IMR-90 (cell line): Measurements from ENCODE around the gene ABCA2. TPM values are rescaled to one million over a fixed set of nuclear protein-coding genes. Genes with fewer than 3 reads are reported as not detected.

ENCODE experiments used
- ATAC-seq: fragments of 200-7000 bp; cut with Tn5 transposase; 2 replicates; pipeline ENCODE4 v1.9.1; 2020; ENCODE audit warnings: low read depth, mild to moderate bottlenecking, moderate library complexity
- BruUV-seq: library from RNA; stranded (reverse); fragments of 400-500 nt; replicated peaks from 2 replicates; lab custom pipeline; 2021; lab: Mats Ljungman, UMichigan
- CTCF ChIA-PET: fragments of 300-600 bp; formaldehyde crosslinking; extraction: SDS; loops from one replicate; lab custom pipeline; 2021; ENCODE audit warnings: antibody characterized with exemption; lab: Yijun Ruan, JAX
- POLR2A ChIA-PET: fragments of 300-600 bp; sonication (Branson Sonifier 250); formaldehyde crosslinking; loops from one replicate; lab custom pipeline; 2022; ENCODE audit warnings: antibody characterized with exemption; ENCODE audit not compliant: unreplicated experiment; lab: Charles Lee
- DNase-seq: peaks from one replicate; pipeline ENCODE4 v3.0.0; 2013
- H2AFZ ChIP-seq: replicated peaks from 2 replicates; pipeline ENCODE3; 2013; ENCODE audit warnings: low read length, mild to moderate bottlenecking; ENCODE audit not compliant: poor library complexity
- H2AK5ac ChIP-seq: 2 replicates; pipeline ENCODE4 v1.6.1; 2013; ENCODE audit warnings: low read depth, low read length, inconsistent platforms
- H2AK9ac ChIP-seq: replicated peaks from 2 replicates; pipeline ENCODE3; 2013; ENCODE audit warnings: mild to moderate bottlenecking, low read depth, low read length, moderate library complexity; ENCODE audit not compliant: poor library complexity
- H2BK120ac ChIP-seq: 2 replicates; pipeline ENCODE4 v1.6.1; 2013; ENCODE audit warnings: low read depth, low read length, inconsistent platforms
- H2BK15ac ChIP-seq: 3 replicates; pipeline ENCODE4 v1.6.1; 2013; ENCODE audit warnings: low read depth, low read length, inconsistent platforms
- H2BK20ac ChIP-seq: 2 replicates; pipeline ENCODE4 v1.6.1; 2013; ENCODE audit warnings: low read depth, mild to moderate bottlenecking, inconsistent platforms, low read length, moderate library complexity
- H2BK5ac ChIP-seq: 2 replicates; pipeline ENCODE4 v1.6.1; 2013; ENCODE audit warnings: mild to moderate bottlenecking, low read depth, low read length, inconsistent platforms; ENCODE audit not compliant: poor library complexity, severe bottlenecking
- H3K14ac ChIP-seq: replicated peaks from 2 replicates; pipeline ENCODE4 v1.6.1; 2013; ENCODE audit warnings: low read depth, low read length, inconsistent platforms
- H3K18ac ChIP-seq: 2 replicates; pipeline ENCODE4 v1.6.1; 2013; ENCODE audit warnings: low read depth, low read length, control low read depth
- H3K23ac ChIP-seq: 2 replicates; pipeline ENCODE4 v1.6.1; 2013; ENCODE audit warnings: low read depth, low read length, inconsistent platforms
- H3K27ac ChIP-seq: 2 replicates; pipeline ENCODE4 v1.5.1; 2013; ENCODE audit warnings: mild to moderate bottlenecking, control low read depth, low read length; ENCODE audit not compliant: insufficient read depth
- H3K27me3 ChIP-seq: 2 replicates; pipeline ENCODE4 v1.6.1; 2013; ENCODE audit warnings: low read length; ENCODE audit not compliant: control insufficient read depth, insufficient read depth
- H3K36me3 ChIP-seq: 2 replicates; pipeline ENCODE4 v1.6.1; 2013; ENCODE audit warnings: low read length, mixed read lengths; ENCODE audit not compliant: control insufficient read depth, insufficient read depth
- H3K4ac ChIP-seq: 2 replicates; pipeline ENCODE4 v1.6.1; 2013; ENCODE audit warnings: low read depth, low read length, inconsistent platforms
- H3K4me1 ChIP-seq: 2 replicates; pipeline ENCODE4 v1.6.1; 2013; ENCODE audit warnings: low read length, mixed read lengths; ENCODE audit not compliant: control insufficient read depth, insufficient read depth
- H3K4me2 ChIP-seq: 2 replicates; pipeline ENCODE4 v1.6.1; 2013; ENCODE audit warnings: low read depth, mild to moderate bottlenecking, control low read depth, low read length, moderate library complexity
- H3K4me3 ChIP-seq: 2 replicates; pipeline ENCODE4 v1.5.1; 2013; ENCODE audit warnings: low read depth, mild to moderate bottlenecking, control low read depth, low read length, moderate library complexity; ENCODE audit not compliant: insufficient read depth
- H3K56ac ChIP-seq: 2 replicates; pipeline ENCODE4 v1.6.1; 2013; ENCODE audit warnings: low read length, inconsistent platforms; ENCODE audit not compliant: insufficient read depth; ENCODE audit errors: extremely low read depth
- H3K79me1 ChIP-seq, 2 experiments: 2 replicates each; pipeline ENCODE4 v1.6.1; 2013; ENCODE audit warnings: low read length in 2 of 2, inconsistent platforms in 1 of 2, low read depth in 1 of 2
- H3K9ac ChIP-seq: 2 replicates; pipeline ENCODE4 v1.6.1; 2013; ENCODE audit warnings: low read depth, low read length, control low read depth
- H3K9me1 ChIP-seq: 2 replicates; pipeline ENCODE4 v1.6.1; 2013; ENCODE audit warnings: low read length, inconsistent platforms; ENCODE audit not compliant: insufficient read depth
- H3K9me3 ChIP-seq: 2 replicates; pipeline ENCODE4 v1.6.1; 2013; ENCODE audit warnings: low read length; ENCODE audit not compliant: control insufficient read depth, insufficient read depth
- H4K20me1 ChIP-seq: 2 replicates; pipeline ENCODE4 v1.6.1; 2013; ENCODE audit warnings: low read length, inconsistent platforms; ENCODE audit not compliant: insufficient read depth
- H4K5ac ChIP-seq: 2 replicates; pipeline ENCODE4 v1.6.1; 2013; ENCODE audit warnings: mild to moderate bottlenecking, low read depth, low read length, control low read depth
- H4K8ac ChIP-seq, 2 experiments: 2 replicates each; pipeline ENCODE4 v1.6.1; 2013; ENCODE audit warnings: low read depth in 2 of 2, low read length in 2 of 2, control low read depth in 1 of 2, inconsistent platforms in 1 of 2
- H4K91ac ChIP-seq: 2 replicates; pipeline ENCODE4 v1.6.1; 2013; ENCODE audit warnings: low read depth, low read length, inconsistent platforms; ENCODE audit not compliant: insufficient read depth
- BHLHE40 ChIP-seq: fragments of 150-350 bp; IDR thresholded peaks from 2 replicates; pipeline ENCODE4 v1.6.1; 2016; ENCODE audit warnings: mild to moderate bottlenecking, low read depth, low read length
- CEBPB ChIP-seq: IDR thresholded peaks from 2 replicates; pipeline ENCODE4 v1.6.1; 2012; ENCODE audit warnings: low read depth, low read length, improper control_type of control experiment
- MAFK ChIP-seq: IDR thresholded peaks from 2 replicates; pipeline ENCODE4 v1.6.1; 2012; ENCODE audit warnings: low read depth, low read length, improper control_type of control experiment
- MAZ ChIP-seq: IDR thresholded peaks from 2 replicates; pipeline ENCODE4 v1.6.1; 2012; ENCODE audit warnings: low read depth, mild to moderate bottlenecking, low read length, improper control_type of control experiment, moderate library complexity, borderline replicate concordance
- MXI1 ChIP-seq: IDR thresholded peaks from 2 replicates; pipeline ENCODE4 v1.6.1; 2012; ENCODE audit warnings: low read depth, mild to moderate bottlenecking, low read length, moderate library complexity, borderline replicate concordance
- NFE2L2 ChIP-seq: fragments of 150-350 bp; IDR thresholded peaks from 2 replicates; pipeline ENCODE4 v1.6.1; 2016; ENCODE audit warnings: low read depth, mild to moderate bottlenecking, low read length
- RCOR1 ChIP-seq: IDR thresholded peaks from 2 replicates; pipeline ENCODE4 v1.6.1; 2012; ENCODE audit warnings: mild to moderate bottlenecking, low read length, improper control_type of control experiment; ENCODE audit not compliant: insufficient replicate concordance
- RFX5 ChIP-seq: IDR thresholded peaks from 2 replicates; pipeline ENCODE4 v1.8.0; 2012; ENCODE audit warnings: low read depth, mild to moderate bottlenecking, low read length, moderate library complexity
- SMC3 ChIP-seq: fragments of 150-350 bp; IDR thresholded peaks from 2 replicates; pipeline ENCODE4 v1.6.1; 2016; ENCODE audit warnings: low read depth, mild to moderate bottlenecking, antibody characterized with exemption, low read length, moderate library complexity
- WGBS, 2 experiments: methylation state at CpG; one replicate each; pipeline versions ENCODE4 v1.1.5 to v1.1.7; 2013; ENCODE audit warnings: missing lambda C conversion rate in 2 of 2; ENCODE audit not compliant: insufficient read length in 1 of 2; ENCODE audit errors: extremely low coverage in 2 of 2; 5-methylcytosine and 5-hydroxymethylcytosine counted together
- dilution Hi-C: fragments of 300-500 bp; cut with HindIII; formaldehyde crosslinking; loops from one replicate; pipeline ENCODE4 v1.14.3; 2018; ENCODE audit warnings: low sequenced_read_pairs; ENCODE audit not compliant: unreplicated experiment
- in situ Hi-C: fragments of 300-500 bp; cut with MboI; formaldehyde crosslinking; loops from 3 replicates; pipeline ENCODE4 v1.14.3; 2019; ENCODE audit warnings: low sequenced_read_pairs, inconsistent platforms, mixed read lengths
- intact Hi-C: fragments of 100-400 bp; cut with micrococcal nuclease; formaldehyde crosslinking; loops from 2 replicates; pipeline ENCODE4 v1.10.0; 2022
- polyA plus RNA-seq, 3 experiments: library from polyadenylated mRNA; depleted of rRNA; stranded (reverse); fragments of >200 nt; gene quantifications; 2 replicates each; pipeline ENCODE4 v1.2.3, GENCODE V29; 2012; ENCODE audit warnings: low replicate concordance in 1 of 3
- total RNA-seq: library from RNA; depleted of rRNA; stranded (reverse); fragments of >200 nt; gene quantifications from 2 replicates; pipeline ENCODE4 v1.2.3, GENCODE V29; 2012
- TF ChIP-seq, protein P1 (sequence below): conservative IDR thresholded peaks from 2 replicates; pipeline ENCODE4 v1.5.1; 2012; ENCODE audit warnings: mild to moderate bottlenecking, low read depth, low read length, improper control_type of control experiment
- TF ChIP-seq, protein P2 (sequence below): fragments of 150-350 bp; IDR thresholded peaks from 2 replicates; pipeline ENCODE4 v1.6.1; 2017; ENCODE audit warnings: mild to moderate bottlenecking, antibody characterized with exemption, low read length, low read depth
- TF ChIP-seq, protein P3 (sequence below): fragments of 150-350 bp; IDR thresholded peaks from 2 replicates; pipeline ENCODE4 v1.6.1; 2016; ENCODE audit warnings: low read depth, mild to moderate bottlenecking, low read length, moderate library complexity, borderline replicate concordance

The ABCA2 gene
- total and polyA plus RNA-seq, 2 of the 4 experiments (the other 2 are of a cell fraction): 3.8 to 46.0 TPM

DNA sequence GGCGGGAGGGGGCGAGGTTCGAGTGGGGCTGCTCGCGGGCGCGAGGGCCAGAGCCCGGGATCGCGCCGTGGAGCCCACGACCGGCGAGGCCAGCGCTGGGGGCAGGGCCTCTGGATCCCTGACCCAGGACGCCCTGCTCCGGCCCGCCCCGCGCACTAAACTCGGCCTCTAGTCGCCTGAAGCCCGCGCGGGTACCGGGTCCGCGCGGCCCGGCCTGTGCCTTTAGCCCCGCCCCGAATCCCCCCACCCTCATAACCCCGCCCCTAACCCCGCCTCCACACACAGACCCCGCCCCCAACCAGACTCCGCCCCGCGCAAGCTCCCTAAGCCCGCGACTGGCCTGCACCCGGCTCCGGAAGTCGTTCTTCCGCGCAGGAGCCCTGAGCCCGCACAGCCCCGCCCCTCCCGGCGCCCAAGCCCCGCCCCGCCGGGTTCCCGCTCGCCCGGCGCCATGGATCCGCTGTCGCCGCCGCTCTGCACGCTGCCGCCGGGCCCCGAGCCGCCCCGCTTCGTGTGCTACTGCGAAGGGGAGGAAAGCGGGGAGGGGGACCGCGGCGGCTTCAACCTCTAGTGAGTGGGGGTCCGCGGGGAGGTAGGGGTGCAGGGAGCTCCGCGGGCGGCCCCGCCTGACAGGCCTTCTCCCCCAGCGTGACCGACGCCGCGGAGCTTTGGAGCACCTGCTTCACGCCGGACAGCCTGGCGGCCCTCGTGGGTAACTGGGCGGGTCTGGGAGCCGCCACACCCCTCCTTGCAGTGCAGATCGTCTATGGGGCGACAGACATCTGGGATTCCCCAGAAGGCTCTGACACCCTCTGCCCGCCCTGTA, 35.8 kb downstream of the ABCA2 start, which contains the start of gene PAXX:
TSS of gene PAXX (plus strand) at position 430 of the 826 bp plus-strand sequence. CDS start at position 452, 22 bp downstream.
- Histone ChIP-seq H3K4me3 (peak within 1 kb of the TSS; percentile 58), H2AK5ac (peak within 1 kb of the TSS; percentile 93), H2BK120ac (0 out of 2 replicates have a peak within 1 kb of the TSS, but pooled peaks have one; percentile 30), H3K4me1 (peaks cover 18% of the 10 kb centered on the region), H4K5ac (peak within 1 kb of the TSS; percentile 82), H3K9me1 (peaks cover 3% of the 10 kb centered on the region; the same call in 1 of the 2 replicates), H3K36me3 (peaks cover 5% of the 10 kb centered on the region; the same call in 1 of the 2 replicates), H3K27ac (peak within 1 kb of the TSS; percentile 67; the same call in 1 of the 2 replicates), H3K9ac (peak within 1 kb of the TSS; percentile 46), H3K23ac (peak within 1 kb of the TSS; percentile 7), H4K8ac (peak within 1 kb of the TSS; percentile 56 to 88; a peak in 3 of 4 replicates), H3K27me3 (peaks cover 15% of the 10 kb centered on the region), H3K4me2 (peak within 1 kb of the TSS; percentile 67), H3K56ac (no peak within 1 kb of the TSS), H2AFZ (peak within 1 kb of the TSS; percentile 93), H4K91ac (peak within 1 kb of the TSS; percentile 26; the same call in 1 of the 2 replicates), H4K20me1 (no peaks in the 10 kb centered on the region; the same call in 1 of the 2 replicates), H2AK9ac (peak within 1 kb of the TSS; percentile 95), H3K9me3 (peaks cover 6% of the 10 kb centered on the region), H2BK15ac (no peak within 1 kb of the TSS), H2BK5ac (peak within 1 kb of the TSS; percentile 28), H2BK20ac (no peak within 1 kb of the TSS), H3K18ac (no peak within 1 kb of the TSS), H3K79me1 (peaks cover 6 to 16% of the 10 kb centered on the region in 2 experiments; a peak in 3 of 4 replicates), H3K4ac (peak within 1 kb of the TSS; percentile 77), H3K14ac (peak within 1 kb of the TSS; percentile 66)
- 0% methylated on average over 10 of the region's 92 CpGs; no CpG with 5 or more reads in 1 of the 2 experiments for WGBS, 2 experiments
- intact Hi-C loops: no loop called here
- DNase-seq (peak; percentile 82), ATAC-seq (peak; percentile 99)
- dilution Hi-C loops: no loop called here
- CTCF ChIA-PET: interaction anchor here (1.6 kb wide), 1 partner anchor 37 kb away, joined by 7 read pairs; no protein-coding TSS in a partner anchor
- TSS peak; percentile 66 for BruUV-seq
- in situ Hi-C loops: no loop called here
- POLR2A ChIA-PET: no interaction called here
- TF ChIP-seq BHLHE40 (no peak), RFX5 (no peak), CEBPB (no peak), MXI1 (peak; percentile 72; the same call in 1 of the 2 replicates), RCOR1 (no peak), MAFK (no peak), NFE2L2 (no peak), MAZ (peak; percentile 51; the same call in 1 of the 2 replicates), SMC3 (no peak)
- TF ChIP-seq, protein P1, sequence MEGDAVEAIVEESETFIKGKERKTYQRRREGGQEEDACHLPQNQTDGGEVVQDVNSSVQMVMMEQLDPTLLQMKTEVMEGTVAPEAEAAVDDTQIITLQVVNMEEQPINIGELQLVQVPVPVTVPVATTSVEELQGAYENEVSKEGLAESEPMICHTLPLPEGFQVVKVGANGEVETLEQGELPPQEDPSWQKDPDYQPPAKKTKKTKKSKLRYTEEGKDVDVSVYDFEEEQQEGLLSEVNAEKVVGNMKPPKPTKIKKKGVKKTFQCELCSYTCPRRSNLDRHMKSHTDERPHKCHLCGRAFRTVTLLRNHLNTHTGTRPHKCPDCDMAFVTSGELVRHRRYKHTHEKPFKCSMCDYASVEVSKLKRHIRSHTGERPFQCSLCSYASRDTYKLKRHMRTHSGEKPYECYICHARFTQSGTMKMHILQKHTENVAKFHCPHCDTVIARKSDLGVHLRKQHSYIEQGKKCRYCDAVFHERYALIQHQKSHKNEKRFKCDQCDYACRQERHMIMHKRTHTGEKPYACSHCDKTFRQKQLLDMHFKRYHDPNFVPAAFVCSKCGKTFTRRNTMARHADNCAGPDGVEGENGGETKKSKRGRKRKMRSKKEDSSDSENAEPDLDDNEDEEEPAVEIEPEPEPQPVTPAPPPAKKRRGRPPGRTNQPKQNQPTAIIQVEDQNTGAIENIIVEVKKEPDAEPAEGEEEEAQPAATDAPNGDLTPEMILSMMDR: no peak
- TF ChIP-seq, protein P2, sequence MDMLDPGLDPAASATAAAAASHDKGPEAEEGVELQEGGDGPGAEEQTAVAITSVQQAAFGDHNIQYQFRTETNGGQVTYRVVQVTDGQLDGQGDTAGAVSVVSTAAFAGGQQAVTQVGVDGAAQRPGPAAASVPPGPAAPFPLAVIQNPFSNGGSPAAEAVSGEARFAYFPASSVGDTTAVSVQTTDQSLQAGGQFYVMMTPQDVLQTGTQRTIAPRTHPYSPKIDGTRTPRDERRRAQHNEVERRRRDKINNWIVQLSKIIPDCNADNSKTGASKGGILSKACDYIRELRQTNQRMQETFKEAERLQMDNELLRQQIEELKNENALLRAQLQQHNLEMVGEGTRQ: no peak
- TF ChIP-seq, protein P3, sequence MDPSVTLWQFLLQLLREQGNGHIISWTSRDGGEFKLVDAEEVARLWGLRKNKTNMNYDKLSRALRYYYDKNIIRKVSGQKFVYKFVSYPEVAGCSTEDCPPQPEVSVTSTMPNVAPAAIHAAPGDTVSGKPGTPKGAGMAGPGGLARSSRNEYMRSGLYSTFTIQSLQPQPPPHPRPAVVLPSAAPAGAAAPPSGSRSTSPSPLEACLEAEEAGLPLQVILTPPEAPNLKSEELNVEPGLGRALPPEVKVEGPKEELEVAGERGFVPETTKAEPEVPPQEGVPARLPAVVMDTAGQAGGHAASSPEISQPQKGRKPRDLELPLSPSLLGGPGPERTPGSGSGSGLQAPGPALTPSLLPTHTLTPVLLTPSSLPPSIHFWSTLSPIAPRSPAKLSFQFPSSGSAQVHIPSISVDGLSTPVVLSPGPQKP: no peak
